ENCODE measurements around the gene SAP30BP.

Gene SAP30BP

DNA sequence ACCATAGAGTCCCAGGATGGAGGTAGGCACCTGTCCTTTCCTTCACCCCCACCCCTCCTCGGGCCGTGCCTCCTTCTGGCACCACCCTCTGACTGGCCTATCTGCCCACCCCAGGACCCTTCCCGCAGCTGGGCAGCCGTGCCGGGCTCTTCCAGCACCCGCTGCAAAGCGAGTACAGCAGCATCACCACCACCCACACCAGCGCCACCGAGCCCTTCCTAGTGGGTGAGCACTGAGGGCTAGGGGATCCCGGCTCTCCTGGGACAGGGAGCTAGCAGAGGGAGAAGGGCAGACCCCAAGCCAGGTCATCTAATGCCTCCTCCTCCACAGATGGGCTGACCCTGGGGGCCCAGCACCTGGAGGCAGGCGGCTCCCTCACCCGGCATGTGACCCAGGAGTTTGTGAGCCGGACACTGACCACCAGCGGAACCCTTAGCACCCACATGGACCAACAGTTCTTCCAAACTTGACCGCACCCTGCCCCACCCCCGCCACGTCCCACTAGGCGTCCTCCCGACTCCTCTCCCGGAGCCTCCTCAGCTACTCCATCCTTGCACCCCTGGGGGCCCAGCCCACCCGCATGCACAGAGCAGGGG is 90.0 kb downstream of the SAP30BP start:
- DNase-seq (ENCODE audit: low read depth, low spot score) = no peak
